ENCODE data around the gene DCTD. TPM values are rescaled to one million over a fixed set of nuclear protein-coding genes. Genes with fewer than 3 reads are reported as not detected.

Gene DCTD
- total RNA-seq, 1 donor from 2014 or later, result 99.4 TPM

DNA sequence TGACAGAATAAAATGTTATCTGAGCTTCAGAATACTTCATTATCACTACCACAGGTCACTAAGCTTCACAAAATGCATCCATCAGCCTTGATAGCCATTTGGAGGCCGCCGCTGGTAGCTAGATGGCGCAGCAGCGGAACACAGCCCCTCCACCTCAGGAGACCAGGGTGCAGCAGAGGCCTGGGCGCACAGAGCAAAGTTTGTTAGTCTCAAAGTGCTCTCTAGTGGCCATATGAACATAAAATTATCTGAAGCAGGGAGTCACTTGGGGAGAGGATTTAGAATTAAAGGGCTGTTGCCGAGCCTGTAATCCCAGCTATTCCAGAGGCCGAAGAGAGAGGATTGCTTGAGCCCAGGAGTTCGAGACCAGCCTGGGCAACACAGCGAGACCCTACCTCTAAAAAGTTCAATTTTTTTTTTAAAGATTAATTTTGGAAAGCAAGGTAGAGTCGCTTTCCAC lies 8.1 kb upstream of the DCTD start:
- DNase-seq (ENCODE audit: low spot score, unreplicated experiment), result peak; percentile 21
- H3K27ac Mint-ChIP-seq, result no peak overlapping the region
- H3K27me3 Mint-ChIP-seq, result peaks cover 14% of the 10 kb centered on the region
- TF ChIP-seq, protein P1, sequence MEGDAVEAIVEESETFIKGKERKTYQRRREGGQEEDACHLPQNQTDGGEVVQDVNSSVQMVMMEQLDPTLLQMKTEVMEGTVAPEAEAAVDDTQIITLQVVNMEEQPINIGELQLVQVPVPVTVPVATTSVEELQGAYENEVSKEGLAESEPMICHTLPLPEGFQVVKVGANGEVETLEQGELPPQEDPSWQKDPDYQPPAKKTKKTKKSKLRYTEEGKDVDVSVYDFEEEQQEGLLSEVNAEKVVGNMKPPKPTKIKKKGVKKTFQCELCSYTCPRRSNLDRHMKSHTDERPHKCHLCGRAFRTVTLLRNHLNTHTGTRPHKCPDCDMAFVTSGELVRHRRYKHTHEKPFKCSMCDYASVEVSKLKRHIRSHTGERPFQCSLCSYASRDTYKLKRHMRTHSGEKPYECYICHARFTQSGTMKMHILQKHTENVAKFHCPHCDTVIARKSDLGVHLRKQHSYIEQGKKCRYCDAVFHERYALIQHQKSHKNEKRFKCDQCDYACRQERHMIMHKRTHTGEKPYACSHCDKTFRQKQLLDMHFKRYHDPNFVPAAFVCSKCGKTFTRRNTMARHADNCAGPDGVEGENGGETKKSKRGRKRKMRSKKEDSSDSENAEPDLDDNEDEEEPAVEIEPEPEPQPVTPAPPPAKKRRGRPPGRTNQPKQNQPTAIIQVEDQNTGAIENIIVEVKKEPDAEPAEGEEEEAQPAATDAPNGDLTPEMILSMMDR (IDR thresholded peaks at IDR 0.05; ENCODE audit: unreplicated experiment), result peak; percentile 58
- no peaks in the 10 kb centered on the region for H3K36me3 Mint-ChIP-seq (ENCODE audit: insufficient read depth)
- no peaks in the 10 kb centered on the region for H3K9me3 Mint-ChIP-seq (ENCODE audit: low read depth)
- peaks cover 9% of the 10 kb centered on the region for H3K4me1 Mint-ChIP-seq (ENCODE audit: low read depth)
- H3K4me3 Mint-ChIP-seq (ENCODE audit: low read depth), result no peak overlapping the region

GRCh38 chr4:182924497-182924896 lies 7.3 kb upstream of the DCTD start:
- TF ChIP-seq, protein P1 (IDR thresholded peaks at IDR 0.05; ENCODE audit: unreplicated experiment), result no peak
- no peak overlapping the region for H3K4me3 Mint-ChIP-seq (ENCODE audit: low read depth)
- H3K27ac Mint-ChIP-seq, result no peak overlapping the region
- H3K27me3 Mint-ChIP-seq, result peaks cover 14% of the 10 kb centered on the region
- no peak for DNase-seq (ENCODE audit: low spot score, unreplicated experiment)
- H3K36me3 Mint-ChIP-seq (ENCODE audit: insufficient read depth), result no peaks in the 10 kb centered on the region
- peaks cover 9% of the 10 kb centered on the region for H3K4me1 Mint-ChIP-seq (ENCODE audit: low read depth)
- no peaks in the 10 kb centered on the region for H3K9me3 Mint-ChIP-seq (ENCODE audit: low read depth)

- Mint-ChIP-seq H3K4me3 (ENCODE audit: low read depth) (no peak overlapping the region), H3K27me3 (peaks cover 14% of the 10 kb centered on the region), H3K9me3 (ENCODE audit: low read depth) (no peaks in the 10 kb centered on the region), H3K4me1 (ENCODE audit: low read depth) (peaks cover 10% of the 10 kb centered on the region), H3K27ac (no peak overlapping the region), H3K36me3 (ENCODE audit: insufficient read depth) (no peaks in the 10 kb centered on the region)
- TF ChIP-seq, protein P1 (IDR thresholded peaks at IDR 0.05; ENCODE audit: unreplicated experiment), result no peak
- no peak for DNase-seq (ENCODE audit: low spot score, unreplicated experiment)
Observed at GRCh38 chr4:182923796-182924340, 6.7 kb upstream of the DCTD start.

- Mint-ChIP-seq H3K27ac (no peak overlapping the region), H3K4me1 (ENCODE audit: low read depth) (peaks cover 12% of the 10 kb centered on the region), H3K27me3 (peaks cover 14% of the 10 kb centered on the region), H3K36me3 (ENCODE audit: insufficient read depth) (no peaks in the 10 kb centered on the region), H3K4me3 (ENCODE audit: low read depth) (no peak overlapping the region), H3K9me3 (ENCODE audit: low read depth) (no peaks in the 10 kb centered on the region)
- no peak for DNase-seq (ENCODE audit: low spot score, unreplicated experiment)
- TF ChIP-seq, protein P1 (IDR thresholded peaks at IDR 0.05; ENCODE audit: unreplicated experiment), result no peak
Observed at GRCh38 chr4:182923366-182923765, 6.2 kb upstream of the DCTD start.

DNA sequence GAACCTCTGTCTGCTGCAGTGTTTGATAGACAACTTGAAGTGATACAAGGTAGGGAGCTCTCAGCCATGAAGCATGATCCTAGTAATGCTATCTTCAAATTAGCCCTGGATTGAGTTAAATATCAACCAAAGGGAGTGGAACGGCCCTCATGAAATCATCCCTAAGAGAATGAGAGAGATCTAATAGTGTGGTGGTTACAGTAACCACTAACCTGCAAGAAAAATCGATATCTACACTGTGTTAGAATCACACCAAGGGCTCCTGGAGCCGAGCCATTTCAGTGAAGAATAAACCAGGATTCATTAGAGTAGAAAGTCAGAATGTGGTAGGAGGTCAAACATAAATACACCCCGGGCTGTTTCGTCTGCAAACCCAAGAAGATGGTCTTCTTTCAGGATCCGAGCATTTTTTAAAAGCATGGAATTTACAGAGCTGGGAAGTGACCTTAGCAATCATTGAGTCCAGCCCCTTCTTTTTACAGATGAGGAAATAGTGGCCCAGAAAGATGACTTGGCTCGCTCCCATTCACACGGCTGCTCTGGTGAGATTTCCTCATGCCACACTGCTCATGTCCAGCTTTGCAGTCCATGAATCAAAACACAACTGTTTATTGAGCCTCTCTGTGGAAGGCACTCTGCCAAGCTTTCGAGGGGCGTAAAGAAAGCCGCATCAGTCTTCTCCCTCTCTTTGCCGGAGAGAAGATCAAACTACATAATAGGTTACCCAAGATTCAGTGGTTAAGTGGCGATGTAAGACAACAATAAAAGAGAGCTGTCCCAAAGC lies 5.5 kb upstream of the DCTD start:
- Mint-ChIP-seq H3K27ac (no peak overlapping the region), H3K36me3 (ENCODE audit: insufficient read depth) (no peaks in the 10 kb centered on the region), H3K9me3 (ENCODE audit: low read depth) (no peaks in the 10 kb centered on the region), H3K4me3 (ENCODE audit: low read depth) (no peak overlapping the region), H3K27me3 (peaks cover 14% of the 10 kb centered on the region), H3K4me1 (ENCODE audit: low read depth) (peaks cover 17% of the 10 kb centered on the region)
- TF ChIP-seq, protein P1 (IDR thresholded peaks at IDR 0.05; ENCODE audit: unreplicated experiment), result no peak
- no peak for DNase-seq (ENCODE audit: low spot score, unreplicated experiment)
